CD4-positive, alpha-beta T cell (primary cell): ENCODE measurements around the gene TMEM42. TPM values are rescaled to one million over a fixed set of nuclear protein-coding genes. Genes with fewer than 3 reads are reported as not detected.

Source experiments
- ATAC-seq: fragments of 200-7000 bp; cut with Tn5 transposase; one replicate; pipeline ENCODE4 v1.10.0; 2022; ENCODE audit warnings: mild to moderate bottlenecking; ENCODE audit not compliant: poor library complexity
- CTCF ChIA-PET: fragments of 350-600 bp; sonication (Branson Sonifier 250); formaldehyde crosslinking; loops from one replicate; lab custom pipeline; 2021; ENCODE audit warnings: antibody characterized with exemption, inconsistent platforms; lab: Charles Lee
- POLR2A ChIA-PET: fragments of 350-600 bp; sonication (Branson Sonifier 250); formaldehyde crosslinking; loops from one replicate; lab custom pipeline; 2021; ENCODE audit warnings: antibody characterized with exemption, inconsistent platforms; lab: Charles Lee
- DNase-seq, 14 experiments: peaks; one replicate each; pipeline ENCODE4 v3.0.0-alpha.2; 2013 to 2020; ENCODE audit warnings: mixed read lengths in 2 of 14
- H3K27ac ChIP-seq, 2 donors: one replicate each; pipeline versions ENCODE4 v1.5.1 to v1.7.0; 2013; ENCODE audit warnings: low read length in 2 of 2, low read depth in 1 of 2, mild to moderate bottlenecking in 1 of 2
- H3K27me3 ChIP-seq, 2 experiments: 1 replicate in 1 of 2; 2 replicates in 1 of 2; pipeline versions ENCODE4 v1.6.1 to v1.7.0; 2013; ENCODE audit warnings: low read length in 2 of 2, control low read depth in 1 of 2, mild to moderate bottlenecking in 1 of 2, moderate library complexity in 1 of 2; ENCODE audit not compliant: insufficient read depth in 2 of 2, control insufficient read depth in 1 of 2
- H3K36me3 ChIP-seq: one replicate; pipeline ENCODE4 v1.6.1; 2013; ENCODE audit warnings: low read length, control low read depth; ENCODE audit not compliant: insufficient read depth
- H3K4me1 ChIP-seq: one replicate; pipeline ENCODE4 v1.6.1; 2013; ENCODE audit warnings: low read length, control low read depth; ENCODE audit not compliant: insufficient read depth
- H3K4me3 ChIP-seq: one replicate; pipeline ENCODE4 v1.5.1; 2013; ENCODE audit warnings: mild to moderate bottlenecking, low read length, moderate library complexity
- H3K9me3 ChIP-seq, 2 experiments: 1 replicate in 1 of 2; 2 replicates in 1 of 2; pipeline versions ENCODE4 v1.6.1 to v1.7.0; 2013; ENCODE audit warnings: low read length in 2 of 2, mild to moderate bottlenecking in 2 of 2, control low read depth in 1 of 2, moderate library complexity in 1 of 2; ENCODE audit not compliant: control insufficient read depth in 1 of 2, insufficient read depth in 1 of 2
- H3K27ac Mint-ChIP-seq: one replicate; pipeline ENCODE4 v1.8.0; 2020; ENCODE audit warnings: mixed read lengths
- H3K27me3 Mint-ChIP-seq: one replicate; pipeline ENCODE4 v1.8.0; 2021; ENCODE audit warnings: mixed read lengths
- H3K36me3 Mint-ChIP-seq: one replicate; pipeline ENCODE4 v1.8.0; 2021; ENCODE audit warnings: low read depth, mixed read lengths
- H3K4me1 Mint-ChIP-seq: one replicate; pipeline ENCODE4 v1.8.0; 2021; ENCODE audit warnings: low read depth, mixed read lengths
- H3K4me3 Mint-ChIP-seq: one replicate; pipeline ENCODE4 v1.8.0; 2020; ENCODE audit warnings: mild to moderate bottlenecking, mixed read lengths
- H3K9me3 Mint-ChIP-seq: one replicate; pipeline ENCODE4 v1.8.0; 2020; ENCODE audit warnings: mixed read lengths
- CTCF ChIP-seq: fragments of 200-600 bp; IDR thresholded peaks from one replicate; pipeline ENCODE4 v1.8.0; 2022; ENCODE audit warnings: antibody characterized with exemption, mild to moderate bottlenecking
- intact Hi-C, 2 experiments: fragments of 100-400 bp; cut with DNase I in 1 of 2; cut with micrococcal nuclease in 1 of 2; formaldehyde crosslinking; loops; one replicate each; pipeline versions ENCODE4 v1.15.1 to v1.9.0; 2023 to 2025; cut with DNase I, micrococcal nuclease
- total RNA-seq, 174 experiments: library from RNA in 2 of 174; stranded (reverse) in 2 of 174; gene quantifications; one replicate each; pipeline ENCODE4 v1.2.3 and lab custom pipeline; 2021 to 2026

TMEM42 gene
- total RNA-seq, 2 experiments from 2014 or later: 6.8 to 8.0 TPM

GRCh38 chr3:44874308-44874707, 12.6 kb downstream of the TMEM42 start, which contains the start of gene TGM4:
TGM4 (plus strand) TSS chr3:44874608; CDS start chr3:44874679, 71 bp downstream.
- intact Hi-C loops: no loop called here
- TF ChIP-seq CTCF: no peak
- Histone ChIP-seq H3K27me3 (no peaks in the 10 kb centered on the region), H3K9me3 (no peaks in the 10 kb centered on the region), H3K27ac (no peak within 1 kb of the TSS), H3K36me3 (no peaks in the 10 kb centered on the region), H3K4me3 (no peak within 1 kb of the TSS), H3K4me1 (no peaks in the 10 kb centered on the region)
- H3K27ac Mint-ChIP-seq: no peak within 1 kb of the TSS
- no peaks in the 10 kb centered on the region for H3K27me3 Mint-ChIP-seq
- POLR2A ChIA-PET: no interaction called here
- CTCF ChIA-PET: no interaction called here
- ATAC-seq (no peak), DNase-seq (no peak)
- no peaks in the 10 kb centered on the region for H3K4me1 Mint-ChIP-seq
- H3K4me3 Mint-ChIP-seq: no peak within 1 kb of the TSS
- no peaks in the 10 kb centered on the region for H3K36me3 Mint-ChIP-seq
- H3K9me3 Mint-ChIP-seq: no peaks in the 10 kb centered on the region

- no peaks in the 10 kb centered on the region for H3K27me3 Mint-ChIP-seq
- no peak overlapping the region for H3K4me3 ChIP-seq
- no peaks in the 10 kb centered on the region for H3K4me1 Mint-ChIP-seq
- H3K27ac Mint-ChIP-seq: no peak overlapping the region
- no peaks in the 10 kb centered on the region for H3K9me3 Mint-ChIP-seq
- H3K36me3 Mint-ChIP-seq: no peaks in the 10 kb centered on the region
- H3K4me3 Mint-ChIP-seq: no peak overlapping the region
- DNase-seq: no peak
- intact Hi-C loops: no loop called here
- no peak for TF ChIP-seq CTCF
- no peaks in the 10 kb centered on the region for H3K4me1 ChIP-seq
- CTCF ChIA-PET: no interaction called here
- no peak for ATAC-seq
- POLR2A ChIA-PET: no interaction called here
- H3K36me3 ChIP-seq: no peaks in the 10 kb centered on the region
- H3K9me3 ChIP-seq: no peaks in the 10 kb centered on the region
- no peak overlapping the region for H3K27ac ChIP-seq
- no peaks in the 10 kb centered on the region for H3K27me3 ChIP-seq
These were observed 13.9 kb downstream of the TMEM42 start for GRCh38 chr3:44875596-44875995.

GRCh38 chr3:44877333-44877732, 15.6 kb downstream of the TMEM42 start:
- Mint-ChIP-seq H3K4me3 (no peak overlapping the region), H3K36me3 (no peaks in the 10 kb centered on the region), H3K4me1 (no peaks in the 10 kb centered on the region), H3K27me3 (peaks cover under 1% of the 10 kb centered on the region), H3K27ac (no peak overlapping the region), H3K9me3 (no peaks in the 10 kb centered on the region)
- ChIA-PET POLR2A (no interaction called here), CTCF (no interaction called here)
- Histone ChIP-seq H3K27ac (no peak overlapping the region), H3K9me3 (no peaks in the 10 kb centered on the region), H3K4me3 (no peak overlapping the region), H3K36me3 (no peaks in the 10 kb centered on the region), H3K4me1 (no peaks in the 10 kb centered on the region), H3K27me3 (peaks cover 0 to 2% of the 10 kb centered on the region in 2 experiments)
- TF ChIP-seq CTCF: no peak
- intact Hi-C loops: no loop called here
- no peak for ATAC-seq
- no peak for DNase-seq
